ENCODE measurements around the gene STX8.

STX8 gene

DNA sequence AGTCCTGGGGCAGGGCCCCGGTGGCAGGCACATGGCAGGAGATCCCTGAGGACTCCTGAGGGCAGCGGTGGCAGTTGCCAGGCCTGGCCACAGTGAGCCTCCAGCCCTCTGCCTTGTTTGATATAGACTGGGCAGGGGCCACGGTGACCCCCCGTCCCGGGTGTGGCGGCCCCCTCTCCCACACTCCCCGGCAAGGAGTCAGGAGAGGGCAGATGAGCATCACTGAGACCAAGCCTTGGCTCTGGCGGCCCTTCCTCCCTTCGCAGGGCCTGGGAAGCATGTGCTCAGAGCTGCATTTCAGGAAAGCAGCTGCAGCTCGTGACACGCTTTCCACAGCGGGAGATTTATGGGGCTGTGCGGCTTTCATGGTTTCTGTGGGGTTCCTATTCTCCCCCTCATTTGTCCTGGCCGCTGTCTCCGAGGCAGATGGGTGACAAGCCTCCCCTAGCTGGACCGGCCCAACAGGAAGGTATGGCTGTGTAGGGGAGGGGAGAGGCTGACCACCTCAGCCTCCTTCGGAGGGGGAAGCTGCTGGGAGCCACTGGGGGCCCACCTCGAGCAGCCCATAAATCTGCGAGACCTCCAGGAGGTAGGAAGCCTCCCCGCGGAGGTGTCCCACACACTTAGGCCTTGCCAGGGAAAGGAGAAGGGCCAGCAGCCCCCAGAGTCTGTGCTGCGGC, 342.9 kb downstream of the STX8 start:
- Mint-ChIP-seq H3K4me3 (no peak overlapping the region), H3K9me3 (no peaks in the 10 kb centered on the region), H3K36me3 (ENCODE audit: low read depth) (no peaks in the 10 kb centered on the region), H3K27ac (peak overlapping the region in 2 of 3 experiments; percentile 20 to 31), H3K4me1 (no peaks in the 10 kb centered on the region), H3K27me3 (ENCODE audit: low read depth) (peaks cover 14% of the 10 kb centered on the region)
- TF ChIP-seq, protein P1, sequence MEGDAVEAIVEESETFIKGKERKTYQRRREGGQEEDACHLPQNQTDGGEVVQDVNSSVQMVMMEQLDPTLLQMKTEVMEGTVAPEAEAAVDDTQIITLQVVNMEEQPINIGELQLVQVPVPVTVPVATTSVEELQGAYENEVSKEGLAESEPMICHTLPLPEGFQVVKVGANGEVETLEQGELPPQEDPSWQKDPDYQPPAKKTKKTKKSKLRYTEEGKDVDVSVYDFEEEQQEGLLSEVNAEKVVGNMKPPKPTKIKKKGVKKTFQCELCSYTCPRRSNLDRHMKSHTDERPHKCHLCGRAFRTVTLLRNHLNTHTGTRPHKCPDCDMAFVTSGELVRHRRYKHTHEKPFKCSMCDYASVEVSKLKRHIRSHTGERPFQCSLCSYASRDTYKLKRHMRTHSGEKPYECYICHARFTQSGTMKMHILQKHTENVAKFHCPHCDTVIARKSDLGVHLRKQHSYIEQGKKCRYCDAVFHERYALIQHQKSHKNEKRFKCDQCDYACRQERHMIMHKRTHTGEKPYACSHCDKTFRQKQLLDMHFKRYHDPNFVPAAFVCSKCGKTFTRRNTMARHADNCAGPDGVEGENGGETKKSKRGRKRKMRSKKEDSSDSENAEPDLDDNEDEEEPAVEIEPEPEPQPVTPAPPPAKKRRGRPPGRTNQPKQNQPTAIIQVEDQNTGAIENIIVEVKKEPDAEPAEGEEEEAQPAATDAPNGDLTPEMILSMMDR (IDR thresholded peaks at IDR 0.05; ENCODE audit: unreplicated experiment in 3 of 3), result no peak

DNA sequence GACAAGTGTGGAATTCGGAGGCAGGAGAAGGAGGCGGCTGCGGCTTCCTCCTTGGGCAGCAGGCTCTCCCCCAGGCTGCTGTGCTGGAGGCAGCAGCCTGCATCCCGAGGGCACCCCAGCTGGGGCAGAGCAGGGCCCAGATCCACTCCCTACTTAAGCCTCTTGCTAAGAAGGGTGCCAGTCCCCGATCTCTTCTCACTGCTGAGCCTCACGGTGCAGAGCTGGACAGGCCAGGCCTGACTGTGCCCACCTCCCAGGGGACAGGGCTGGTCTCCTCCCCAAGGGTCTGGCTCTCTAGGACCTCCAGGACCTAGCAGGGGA, 343.5 kb downstream of the STX8 start:
- TF ChIP-seq, protein P1 (IDR thresholded peaks at IDR 0.05; ENCODE audit: unreplicated experiment in 3 of 3), result no peak

DNA sequence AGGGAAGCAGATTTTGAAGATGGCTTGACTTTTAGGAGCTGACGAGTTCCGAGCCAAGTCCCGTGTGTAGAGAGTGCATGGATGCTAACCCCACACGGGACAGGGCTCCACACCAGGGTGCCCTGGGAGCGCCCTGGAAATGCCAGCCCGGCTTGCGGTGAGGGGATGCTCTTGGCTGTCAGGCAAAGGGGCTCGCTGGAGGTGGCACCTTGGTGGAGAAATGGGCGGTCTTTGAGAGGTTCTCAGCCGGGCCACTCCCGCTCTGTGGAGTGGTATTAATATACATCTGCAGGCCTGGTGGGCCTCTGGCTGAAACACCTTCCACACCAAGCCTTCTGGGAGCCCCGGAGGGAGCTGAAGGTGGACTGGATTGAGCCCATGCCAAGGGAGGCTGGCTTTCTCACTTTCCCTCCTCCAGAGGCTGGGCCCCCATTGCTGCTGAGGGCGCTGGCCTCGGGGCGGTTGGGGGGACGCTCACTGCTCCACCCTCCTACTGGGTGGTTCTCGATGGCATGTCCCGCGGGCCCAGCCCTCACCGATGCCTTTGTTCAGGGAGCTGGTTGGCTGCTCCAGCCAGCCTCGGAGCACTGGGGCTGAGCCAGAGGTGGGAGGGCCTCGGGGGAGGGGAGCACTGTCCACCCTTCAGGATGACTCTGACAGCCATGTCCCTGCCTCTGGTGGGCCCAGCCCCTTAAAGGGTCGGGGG, 344.0 kb downstream of the STX8 start:
- Mint-ChIP-seq H3K27me3 (ENCODE audit: low read depth) (peaks cover 14% of the 10 kb centered on the region), H3K4me3 (no peak overlapping the region), H3K9me3 (no peaks in the 10 kb centered on the region), H3K36me3 (ENCODE audit: low read depth) (no peaks in the 10 kb centered on the region), H3K4me1 (no peaks in the 10 kb centered on the region), H3K27ac (no peak overlapping the region)
- TF ChIP-seq, protein P1 (IDR thresholded peaks at IDR 0.05; ENCODE audit: unreplicated experiment in 3 of 3), result no peak

More for the DNA sequence above, 343.5 kb downstream of the STX8 start:
- no peaks in the 10 kb centered on the region for H3K36me3 Mint-ChIP-seq (ENCODE audit: low read depth)
- peaks cover 14% of the 10 kb centered on the region for H3K27me3 Mint-ChIP-seq (ENCODE audit: low read depth)
- no peak overlapping the region for H3K27ac Mint-ChIP-seq
- H3K4me3 Mint-ChIP-seq, result no peak overlapping the region
- no peaks in the 10 kb centered on the region for H3K4me1 Mint-ChIP-seq
- no peaks in the 10 kb centered on the region for H3K9me3 Mint-ChIP-seq

DNA sequence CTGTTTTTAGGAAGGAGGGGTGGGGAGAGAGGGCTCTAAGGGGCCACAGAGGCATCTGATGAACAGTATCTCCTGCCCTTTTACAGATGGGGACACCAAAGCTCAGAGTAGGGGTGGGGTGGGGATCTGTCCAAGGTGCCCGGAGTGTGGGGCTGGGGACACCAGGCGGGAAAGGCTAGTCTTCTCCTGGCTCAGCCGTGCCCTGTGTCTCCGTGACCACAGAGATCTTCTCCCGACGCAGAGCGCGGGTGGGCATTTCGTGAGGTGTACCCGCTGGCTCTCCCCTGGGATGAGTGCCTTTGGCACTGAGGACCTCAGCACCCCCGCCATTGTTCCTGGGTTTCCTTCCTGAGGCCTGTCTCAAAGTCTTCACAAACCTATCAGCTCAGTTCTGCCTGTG, 344.8 kb downstream of the STX8 start:
- TF ChIP-seq, protein P1 (IDR thresholded peaks at IDR 0.05; ENCODE audit: unreplicated experiment in 3 of 3), result no peak
- H3K27me3 Mint-ChIP-seq (ENCODE audit: low read depth), result peaks cover 14% of the 10 kb centered on the region
- no peaks in the 10 kb centered on the region for H3K36me3 Mint-ChIP-seq (ENCODE audit: low read depth)
- no peaks in the 10 kb centered on the region for H3K4me1 Mint-ChIP-seq
- H3K27ac Mint-ChIP-seq, result no peak overlapping the region
- H3K9me3 Mint-ChIP-seq, result no peaks in the 10 kb centered on the region
- H3K4me3 Mint-ChIP-seq, result no peak overlapping the region

DNA sequence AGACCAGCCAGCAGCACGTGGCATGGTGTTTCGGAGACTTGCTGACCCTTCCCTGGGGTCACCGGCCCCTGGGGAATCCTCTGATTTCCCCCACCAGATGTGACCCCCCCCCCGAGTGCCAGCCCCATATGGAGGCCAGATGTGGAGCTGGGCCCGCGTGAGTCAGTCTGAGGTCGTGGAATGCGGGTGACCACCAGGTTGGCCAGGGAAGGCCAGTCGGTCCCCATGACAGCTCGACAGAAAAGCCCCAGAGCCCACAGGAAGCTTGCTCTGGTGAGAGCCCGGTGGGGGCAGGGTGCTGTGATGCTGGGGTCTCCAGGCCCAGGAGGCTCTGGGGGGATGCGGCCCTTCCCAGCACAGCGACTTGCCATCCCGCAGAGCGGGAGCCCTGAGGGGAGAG, 345.3 kb downstream of the STX8 start:
- no peak overlapping the region for H3K4me3 Mint-ChIP-seq
- H3K4me1 Mint-ChIP-seq, result no peaks in the 10 kb centered on the region
- H3K27me3 Mint-ChIP-seq (ENCODE audit: low read depth), result peaks cover 9% of the 10 kb centered on the region
- no peak overlapping the region for H3K27ac Mint-ChIP-seq
- no peaks in the 10 kb centered on the region for H3K36me3 Mint-ChIP-seq (ENCODE audit: low read depth)
- H3K9me3 Mint-ChIP-seq, result no peaks in the 10 kb centered on the region
- TF ChIP-seq, protein P1 (IDR thresholded peaks at IDR 0.05; ENCODE audit: unreplicated experiment in 3 of 3), result no peak

DNA sequence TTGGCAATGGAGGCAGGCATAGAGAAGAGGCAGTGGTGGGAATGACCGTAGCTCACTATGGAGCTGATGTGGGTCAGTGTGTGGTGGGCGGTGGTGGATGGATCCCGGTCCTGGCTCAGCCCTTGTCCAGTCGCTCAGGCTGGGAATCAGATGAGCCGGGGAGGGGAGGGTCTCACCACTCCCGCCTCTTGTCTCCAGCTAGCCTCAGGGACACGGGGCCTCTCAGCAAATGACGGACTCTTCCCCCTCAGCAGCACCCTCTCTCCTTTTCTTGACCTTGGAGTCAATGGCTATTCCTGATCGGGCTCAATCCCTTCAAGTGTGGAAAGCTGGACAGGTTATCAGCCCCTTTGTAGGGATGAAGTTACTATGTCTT, 345.8 kb downstream of the STX8 start:
- H3K27ac Mint-ChIP-seq, result no peak overlapping the region
- no peaks in the 10 kb centered on the region for H3K4me1 Mint-ChIP-seq
- no peak overlapping the region for H3K4me3 Mint-ChIP-seq
- H3K27me3 Mint-ChIP-seq (ENCODE audit: low read depth), result peaks cover 7% of the 10 kb centered on the region
- H3K36me3 Mint-ChIP-seq (ENCODE audit: low read depth), result no peaks in the 10 kb centered on the region
- no peaks in the 10 kb centered on the region for H3K9me3 Mint-ChIP-seq
- TF ChIP-seq, protein P1 (IDR thresholded peaks at IDR 0.05; ENCODE audit: unreplicated experiment in 3 of 3), result no peak

Data from nephron (organoid).